ENCODE measurements around the gene STXBP6.

The STXBP6 gene

GRCh38 chr14:24885410-24885913, 164.5 kb downstream of the STXBP6 start:
- DNase-seq (ENCODE audit: low spot score): no peak

GRCh38 chr14:24883576-24883975, 166.4 kb downstream of the STXBP6 start:
- DNase-seq (ENCODE audit: low spot score): no peak

- DNase-seq (ENCODE audit: low spot score): no peak
Observed at GRCh38 chr14:24881116-24881893, 168.6 kb downstream of the STXBP6 start.

- no peak for DNase-seq (ENCODE audit: low spot score)
Observed at GRCh38 chr14:24880689-24881088, 169.3 kb downstream of the STXBP6 start.

- DNase-seq (ENCODE audit: low spot score): no peak
Observed at GRCh38 chr14:24879661-24880386, 170.1 kb downstream of the STXBP6 start.

GRCh38 chr14:24876996-24877395, 173.0 kb downstream of the STXBP6 start:
- no peak for DNase-seq (ENCODE audit: low spot score)

GRCh38 chr14:24875991-24876878, 173.7 kb downstream of the STXBP6 start:
- DNase-seq (ENCODE audit: low spot score): no peak

- no peak for DNase-seq (ENCODE audit: low spot score)
Observed at GRCh38 chr14:24875203-24875838, 174.6 kb downstream of the STXBP6 start.

GRCh38 chr14:24874514-24875202, 175.3 kb downstream of the STXBP6 start:
- DNase-seq (ENCODE audit: low spot score): no peak

GRCh38 chr14:24873551-24873950, 176.4 kb downstream of the STXBP6 start:
- no peak for DNase-seq (ENCODE audit: low spot score)

- no peak for DNase-seq (ENCODE audit: low spot score)
Observed at GRCh38 chr14:24870949-24871701, 178.8 kb downstream of the STXBP6 start.

GRCh38 chr14:24868389-24868788, 181.6 kb downstream of the STXBP6 start:
- no peak for DNase-seq (ENCODE audit: low spot score)

- DNase-seq (ENCODE audit: low spot score): no peak
Observed at GRCh38 chr14:24866067-24866639, 183.8 kb downstream of the STXBP6 start.

- DNase-seq (ENCODE audit: low spot score): no peak
Observed at GRCh38 chr14:24863968-24864684, 185.8 kb downstream of the STXBP6 start.

GRCh38 chr14:24861083-24861630, 188.8 kb downstream of the STXBP6 start:
- no peak for DNase-seq (ENCODE audit: low spot score)

GRCh38 chr14:24859559-24859958, 190.4 kb downstream of the STXBP6 start:
- no peak for DNase-seq (ENCODE audit: low spot score)

GRCh38 chr14:24858684-24859083, 191.3 kb downstream of the STXBP6 start:
- no peak for DNase-seq (ENCODE audit: low spot score)

- no peak for DNase-seq (ENCODE audit: low spot score)
Observed at GRCh38 chr14:24858052-24858451, 191.9 kb downstream of the STXBP6 start.

GRCh38 chr14:24857277-24857676, 192.7 kb downstream of the STXBP6 start:
- DNase-seq (ENCODE audit: low spot score): no peak

All from hematopoietic multipotent progenitor cell treated with erythropoietin and hydrocortisone succinate and interleukin-3 and kit ligand, for 17 days (in vitro differentiated cells).